ENCODE data around the gene WDPCP.

DNA sequence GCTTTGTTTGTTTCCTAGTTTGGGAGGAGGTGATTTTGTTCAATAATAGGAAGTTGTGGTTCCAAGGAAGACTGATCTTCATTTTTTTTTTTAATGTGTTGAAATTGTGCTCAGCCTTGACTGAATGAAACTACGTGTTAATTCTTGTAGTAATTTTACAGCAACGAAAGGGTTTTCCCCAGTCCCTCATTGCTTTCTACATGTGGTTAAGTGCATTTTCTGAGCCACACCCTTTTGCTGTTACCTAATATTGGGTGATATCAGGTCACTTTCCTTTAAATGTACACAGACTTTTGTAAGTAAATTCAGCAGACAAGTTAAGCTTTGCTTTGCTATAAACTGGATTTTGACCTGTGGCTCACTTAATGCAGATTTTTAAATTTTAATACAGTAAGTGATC, 464.1 kb downstream of the WDPCP start:
- TF ChIP-seq CTCF (IDR thresholded peaks at IDR 0.05), result no peak
- TF ChIP-seq POLR2A (IDR thresholded peaks at IDR 0.05), result no peak
- TF ChIP-seq EP300 (IDR thresholded peaks at IDR 0.05), result no peak
- no peak for TF ChIP-seq POLR2AphosphoS5 (IDR thresholded peaks at IDR 0.05)

Measured in gastroesophageal sphincter (tissue), 3 donors.